Caco-2 (cell line): ENCODE results near the gene ADGRA1. TPM values are rescaled to one million over a fixed set of nuclear protein-coding genes. Genes with fewer than 3 reads are reported as not detected.

Experiments
- BruUV-seq: library from RNA; stranded (reverse); fragments of 400-500 nt; replicated peaks from 2 replicates; lab custom pipeline; 2021; lab: Mats Ljungman, UMichigan
- CTCF ChIA-PET: fragments of 300-600 bp; sonication (Branson Sonifier 250); formaldehyde crosslinking; loops from one replicate; lab custom pipeline; 2022; ENCODE audit warnings: antibody characterized with exemption; lab: Charles Lee
- POLR2A ChIA-PET: fragments of 300-600 bp; sonication (Branson Sonifier 250); formaldehyde crosslinking; loops from one replicate; lab custom pipeline; 2022; ENCODE audit warnings: antibody characterized with exemption; lab: Charles Lee
- DNase-seq, 2 experiments: peaks; one replicate each; pipeline versions ENCODE4 v3.0.0 to v3.0.0-alpha.2; 2020 to 2022
- H3K27me3 ChIP-seq: replicated peaks from 2 replicates; pipeline ENCODE4 v1.6.0; 2011; ENCODE audit warnings: low read length; ENCODE audit not compliant: control insufficient read depth, insufficient read depth
- H3K36me3 ChIP-seq: 2 replicates; pipeline ENCODE4 v1.5.1; 2011; ENCODE audit warnings: low read length; ENCODE audit not compliant: control insufficient read depth, insufficient read depth
- H3K4me1 ChIP-seq: fragments of 250-450 bp; sonication (Bioruptor Pico); 2 replicates; pipeline ENCODE4 v1.5.1; 2020; ENCODE audit warnings: mild to moderate bottlenecking
- H3K4me3 ChIP-seq: 2 replicates; pipeline ENCODE4 v1.5.1; 2011; ENCODE audit warnings: low read depth, mild to moderate bottlenecking, control low read depth, low read length
- H3K9me3 ChIP-seq: fragments of 250-450 bp; sonication (Bioruptor Pico); 2 replicates; pipeline ENCODE4 v1.5.1; 2020; ENCODE audit warnings: mild to moderate bottlenecking, moderate library complexity
- H3K27ac Mint-ChIP-seq: one replicate; pipeline ENCODE4 v1.8.0; 2022; ENCODE audit warnings: mixed read lengths; ENCODE audit not compliant: unreplicated experiment
- H3K27me3 Mint-ChIP-seq: one replicate; pipeline ENCODE4 v1.8.0; 2022; ENCODE audit warnings: mixed read lengths; ENCODE audit not compliant: insufficient read depth, unreplicated experiment
- H3K36me3 Mint-ChIP-seq: one replicate; pipeline ENCODE4 v1.8.0; 2022; ENCODE audit warnings: mild to moderate bottlenecking, mixed read lengths; ENCODE audit not compliant: insufficient read depth, unreplicated experiment
- H3K4me1 Mint-ChIP-seq: one replicate; pipeline ENCODE4 v1.8.0; 2022; ENCODE audit warnings: low read depth, mixed read lengths; ENCODE audit not compliant: unreplicated experiment
- H3K4me3 Mint-ChIP-seq: one replicate; pipeline ENCODE4 v1.8.0; 2022; ENCODE audit warnings: mild to moderate bottlenecking, moderate library complexity, mixed read lengths; ENCODE audit not compliant: unreplicated experiment
- H3K9me3 Mint-ChIP-seq: one replicate; pipeline ENCODE4 v1.8.0; 2022; ENCODE audit warnings: mixed read lengths; ENCODE audit not compliant: unreplicated experiment
- intact Hi-C: fragments of 100-400 bp; cut with micrococcal nuclease; formaldehyde crosslinking; loops from one replicate; pipeline ENCODE4 v1.10.0; 2022; ENCODE audit not compliant: unreplicated experiment
- total RNA-seq: library from RNA; stranded (reverse); gene quantifications from 2 replicates; pipeline ENCODE4 v1.2.3, GENCODE V29; 2022
- TF ChIP-seq, protein P1 (sequence below), 2 experiments: fragments of 200-600 bp in 1 of 2; IDR thresholded peaks; 1 replicate in 1 of 2; 2 replicates in 1 of 2; pipeline versions ENCODE4 v1.5.1 to v1.8.0; 2011 to 2022; ENCODE audit warnings: antibody characterized with exemption in 1 of 2, control low read depth in 1 of 2, inconsistent platforms in 1 of 2, low read depth in 1 of 2, low read length in 1 of 2, mild to moderate bottlenecking in 1 of 2, moderate library complexity in 1 of 2; ENCODE audit not compliant: insufficient read depth in 1 of 2, severe bottlenecking in 1 of 2, unreplicated experiment in 1 of 2

ADGRA1 gene
- total RNA-seq, 1 experiment from 2014 or later: not detected

DNA sequence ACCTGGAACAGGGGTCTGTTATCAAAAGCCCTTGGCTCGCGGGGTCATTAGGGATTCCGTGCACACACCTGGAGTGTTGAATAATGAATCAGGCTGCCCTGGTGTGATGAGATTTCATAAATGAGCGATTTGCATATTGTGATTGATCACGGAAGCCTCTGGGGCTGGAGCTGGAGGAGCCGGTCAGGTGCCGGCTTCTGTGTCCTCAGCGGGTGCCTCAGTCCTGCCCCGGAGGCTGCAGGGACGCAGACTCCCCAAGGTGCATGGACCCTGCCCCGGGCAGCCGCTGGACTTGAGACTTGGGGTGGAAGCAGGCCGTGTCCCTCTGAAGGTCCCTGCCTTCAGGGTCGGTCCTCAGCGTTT is 47.9 kb upstream of the ADGRA1 start:
- Histone ChIP-seq H3K27me3 (no peaks in the 10 kb centered on the region), H3K9me3 (peaks cover 3% of the 10 kb centered on the region; the same call in 1 of the 2 replicates), H3K4me1 (peaks cover 26% of the 10 kb centered on the region), H3K4me3 (no peak overlapping the region), H3K36me3 (no peaks in the 10 kb centered on the region)
- H3K27me3 Mint-ChIP-seq: no peaks in the 10 kb centered on the region
- no peak for DNase-seq
- CTCF ChIA-PET: no interaction called here
- H3K27ac Mint-ChIP-seq: no peak overlapping the region
- intact Hi-C loops: no loop called here
- no TSS peak for BruUV-seq
- peaks cover 10% of the 10 kb centered on the region for H3K9me3 Mint-ChIP-seq
- no peak overlapping the region for H3K4me3 Mint-ChIP-seq
- TF ChIP-seq, protein P1, sequence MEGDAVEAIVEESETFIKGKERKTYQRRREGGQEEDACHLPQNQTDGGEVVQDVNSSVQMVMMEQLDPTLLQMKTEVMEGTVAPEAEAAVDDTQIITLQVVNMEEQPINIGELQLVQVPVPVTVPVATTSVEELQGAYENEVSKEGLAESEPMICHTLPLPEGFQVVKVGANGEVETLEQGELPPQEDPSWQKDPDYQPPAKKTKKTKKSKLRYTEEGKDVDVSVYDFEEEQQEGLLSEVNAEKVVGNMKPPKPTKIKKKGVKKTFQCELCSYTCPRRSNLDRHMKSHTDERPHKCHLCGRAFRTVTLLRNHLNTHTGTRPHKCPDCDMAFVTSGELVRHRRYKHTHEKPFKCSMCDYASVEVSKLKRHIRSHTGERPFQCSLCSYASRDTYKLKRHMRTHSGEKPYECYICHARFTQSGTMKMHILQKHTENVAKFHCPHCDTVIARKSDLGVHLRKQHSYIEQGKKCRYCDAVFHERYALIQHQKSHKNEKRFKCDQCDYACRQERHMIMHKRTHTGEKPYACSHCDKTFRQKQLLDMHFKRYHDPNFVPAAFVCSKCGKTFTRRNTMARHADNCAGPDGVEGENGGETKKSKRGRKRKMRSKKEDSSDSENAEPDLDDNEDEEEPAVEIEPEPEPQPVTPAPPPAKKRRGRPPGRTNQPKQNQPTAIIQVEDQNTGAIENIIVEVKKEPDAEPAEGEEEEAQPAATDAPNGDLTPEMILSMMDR (IDR thresholded peaks at IDR 0.05; ENCODE audit: insufficient read depth in 1 of 2, low read depth in 1 of 2, low read length in 1 of 2, severe bottlenecking in 1 of 2, unreplicated experiment in 1 of 2): no peak
- peaks cover 10% of the 10 kb centered on the region for H3K4me1 Mint-ChIP-seq
- H3K36me3 Mint-ChIP-seq: peaks cover 7% of the 10 kb centered on the region
- POLR2A ChIA-PET: no interaction called here

DNA sequence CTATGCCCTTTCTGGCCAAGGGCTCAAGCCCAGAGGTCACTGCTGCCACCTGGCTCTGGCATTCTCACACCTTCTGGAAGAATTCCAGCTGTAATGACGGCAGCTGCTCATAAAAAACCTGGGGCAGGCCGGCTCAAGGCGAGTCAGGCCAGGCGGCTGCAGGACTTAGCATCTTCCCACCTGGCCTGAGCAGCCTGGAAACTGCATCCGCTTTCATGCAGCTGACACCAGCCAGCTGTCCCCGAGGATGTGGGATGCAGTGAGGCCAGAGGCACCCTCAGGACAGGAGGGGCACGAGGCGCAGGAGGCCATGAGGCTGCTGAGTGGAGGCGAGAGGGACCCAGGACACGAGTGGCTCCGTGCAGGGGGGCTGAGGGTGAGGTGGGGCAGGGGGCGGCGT is 47.5 kb upstream of the ADGRA1 start:
- Histone ChIP-seq H3K4me3 (no peak overlapping the region), H3K4me1 (peaks cover 22% of the 10 kb centered on the region), H3K9me3 (peaks cover 3% of the 10 kb centered on the region; the same call in 1 of the 2 replicates), H3K36me3 (no peaks in the 10 kb centered on the region), H3K27me3 (no peaks in the 10 kb centered on the region)
- intact Hi-C loops: no loop called here
- peaks cover 3% of the 10 kb centered on the region for H3K36me3 Mint-ChIP-seq
- BruUV-seq: no TSS peak
- H3K27ac Mint-ChIP-seq: no peak overlapping the region
- ChIA-PET POLR2A (no interaction called here), CTCF (no interaction called here)
- no peaks in the 10 kb centered on the region for H3K27me3 Mint-ChIP-seq
- DNase-seq: no peak
- H3K4me1 Mint-ChIP-seq: peaks cover 6% of the 10 kb centered on the region
- no peak overlapping the region for H3K4me3 Mint-ChIP-seq
- peaks cover 10% of the 10 kb centered on the region for H3K9me3 Mint-ChIP-seq
- TF ChIP-seq, protein P1 (IDR thresholded peaks at IDR 0.05; ENCODE audit: insufficient read depth in 1 of 2, low read depth in 1 of 2, low read length in 1 of 2, severe bottlenecking in 1 of 2, unreplicated experiment in 1 of 2): no peak

DNA sequence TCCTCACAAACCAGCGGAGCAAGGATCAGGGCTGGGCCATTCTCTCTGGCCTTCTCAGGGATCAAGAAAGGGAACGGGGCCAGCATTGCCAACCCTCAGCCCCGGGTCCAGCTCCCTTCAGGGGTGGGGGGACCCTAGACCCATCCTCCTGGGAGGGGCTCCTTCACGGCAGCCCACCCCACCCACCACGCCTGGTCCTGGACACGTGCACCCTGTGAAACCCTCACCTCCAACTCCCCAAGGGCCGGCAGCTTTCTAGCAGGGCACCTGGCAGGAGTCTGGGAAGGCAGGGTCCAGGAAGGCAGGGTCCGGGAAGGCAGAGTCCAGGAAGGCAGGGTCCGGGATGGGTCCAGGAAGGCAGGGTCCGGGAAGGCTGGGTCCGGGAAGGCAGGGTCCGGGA is 46.6 kb upstream of the ADGRA1 start:
- H3K4me1 Mint-ChIP-seq: no peaks in the 10 kb centered on the region
- H3K4me3 ChIP-seq: no peak overlapping the region
- no peak overlapping the region for H3K4me3 Mint-ChIP-seq
- no peaks in the 10 kb centered on the region for H3K27me3 ChIP-seq
- ChIA-PET CTCF (no interaction called here), POLR2A (no interaction called here)
- peaks cover 3% of the 10 kb centered on the region; the same call in 1 of the 2 replicates for H3K9me3 ChIP-seq
- TF ChIP-seq, protein P1 (IDR thresholded peaks at IDR 0.05; ENCODE audit: insufficient read depth in 1 of 2, low read depth in 1 of 2, low read length in 1 of 2, severe bottlenecking in 1 of 2, unreplicated experiment in 1 of 2): no peak
- no peak overlapping the region for H3K27ac Mint-ChIP-seq
- peaks cover 10% of the 10 kb centered on the region for H3K9me3 Mint-ChIP-seq
- intact Hi-C loops: no loop called here
- no peaks in the 10 kb centered on the region for H3K27me3 Mint-ChIP-seq
- no peak for DNase-seq
- H3K36me3 ChIP-seq: no peaks in the 10 kb centered on the region
- no TSS peak for BruUV-seq
- H3K36me3 Mint-ChIP-seq: no peaks in the 10 kb centered on the region
- peaks cover 15% of the 10 kb centered on the region for H3K4me1 ChIP-seq
